NOMO-1 treated with DMSO at 0.1 percent for 48 hours (cell line): ENCODE results near the gene MECR.

Experiments
- DNase-seq: peaks from one replicate; lab custom pipeline; 2025; ENCODE audit not compliant: unreplicated experiment; lab: John Stamatoyannopoulos, UW

Gene MECR

GRCh38 chr1:29256394-29256793 is 25.7 kb upstream of the MECR start:
- DNase-seq, result no peak

DNA sequence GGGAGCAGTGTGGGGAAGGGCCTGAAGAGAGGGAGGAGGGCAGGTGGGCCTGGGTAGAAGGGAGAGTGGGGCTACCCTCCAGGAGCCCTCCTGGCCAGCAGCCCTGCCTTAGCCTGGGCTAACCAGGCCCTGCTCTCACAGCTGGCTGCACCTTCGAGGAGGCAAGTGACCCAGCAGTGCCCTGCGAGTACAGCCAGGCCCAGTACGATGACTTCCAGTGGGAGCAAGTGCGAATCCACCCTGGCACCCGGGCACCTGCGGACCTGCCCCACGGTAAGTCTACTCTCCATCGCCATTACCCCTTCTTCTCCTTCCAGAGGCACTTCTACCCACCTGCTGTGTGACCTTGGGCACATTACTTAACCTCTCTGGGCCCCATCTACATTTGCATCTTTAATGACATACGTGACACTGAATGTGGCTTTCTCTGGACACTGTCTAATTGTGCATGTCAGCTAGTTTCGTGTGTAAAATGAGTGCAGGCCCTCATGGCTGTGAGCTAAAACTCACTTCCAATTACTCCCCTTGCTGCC is 24.5 kb upstream of the MECR start:
- no peak for DNase-seq

- DNase-seq, result peak; percentile 6
These were observed 23.6 kb upstream of the MECR start for GRCh38 chr1:29254346-29254745.

GRCh38 chr1:29253180-29253579 is 22.4 kb upstream of the MECR start:
- no peak for DNase-seq

DNA sequence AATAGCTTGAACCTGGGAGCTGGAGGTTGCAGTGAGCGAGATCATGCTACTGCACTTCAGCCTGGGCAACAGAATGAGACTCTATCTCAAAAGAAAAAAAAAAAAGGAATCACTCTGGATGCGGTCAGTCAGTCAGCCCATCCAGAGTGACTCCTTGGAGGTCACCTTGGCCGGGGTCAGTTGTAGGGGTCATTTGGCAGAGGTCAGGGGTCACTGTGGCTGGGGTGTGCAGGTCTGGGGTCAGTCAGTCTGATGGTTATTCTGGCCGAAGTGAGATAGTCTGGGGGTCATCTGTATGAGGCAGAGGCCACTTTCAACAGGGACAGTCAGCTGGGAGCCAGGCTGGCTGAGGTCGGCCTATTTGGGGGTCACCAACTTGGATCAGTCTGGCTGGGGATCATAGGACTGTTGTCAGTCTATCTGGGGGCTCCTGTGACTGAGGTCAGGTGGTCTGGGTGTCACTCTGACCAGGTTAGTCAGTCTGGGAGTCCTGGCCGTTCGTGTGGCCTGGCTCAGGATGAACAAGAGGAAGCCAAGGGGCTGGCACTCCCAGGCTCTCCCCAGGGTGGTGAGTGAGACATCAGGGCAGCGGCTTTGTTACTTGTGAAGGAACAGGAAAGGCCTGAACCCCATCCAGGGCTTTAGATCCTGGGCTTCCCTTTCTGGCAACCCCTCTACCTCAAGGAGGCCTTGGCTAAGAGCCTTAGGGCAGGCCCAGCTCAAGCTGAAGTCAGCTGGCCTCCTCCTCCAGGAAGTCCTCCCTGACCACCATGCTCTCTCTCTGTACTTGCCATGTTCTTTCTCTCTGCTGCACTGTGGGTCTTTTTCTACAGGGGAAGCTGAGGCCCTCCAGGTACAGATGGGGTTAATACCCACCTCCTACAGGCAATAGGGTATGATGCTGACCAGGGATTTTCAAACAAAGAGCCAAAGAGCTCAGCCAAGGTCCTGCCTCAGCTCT is 20.7 kb upstream of the MECR start:
- no peak for DNase-seq

DNA sequence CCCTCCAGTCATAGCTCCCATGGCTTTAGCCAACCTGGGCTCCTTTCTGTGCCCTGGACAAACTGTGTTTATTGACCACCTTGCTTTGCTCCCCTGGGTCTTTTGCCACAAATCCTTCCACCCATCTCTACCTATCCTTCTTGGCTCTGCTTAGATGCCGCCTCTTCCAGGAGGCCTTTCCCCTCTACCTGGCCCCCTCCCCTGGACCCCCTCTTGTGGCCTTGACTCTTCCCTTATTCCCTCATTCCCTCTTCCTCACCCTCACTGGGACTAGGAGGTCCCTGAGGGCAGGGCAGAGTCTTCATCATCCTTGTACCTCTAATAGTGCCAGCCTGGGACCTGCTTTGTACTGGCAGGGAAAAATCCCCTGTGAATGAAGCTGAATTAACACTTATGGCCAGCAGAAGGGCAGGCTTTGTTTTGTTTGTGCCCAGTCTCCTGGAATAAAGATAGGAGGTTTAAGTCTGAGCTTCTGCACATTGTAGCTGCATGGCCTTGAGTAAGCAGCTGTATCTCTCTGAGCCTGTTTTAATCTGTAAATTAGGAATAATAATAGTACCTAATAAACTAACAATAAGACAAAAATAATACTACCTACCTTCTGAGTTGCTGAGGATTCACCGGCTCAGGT is 19.3 kb upstream of the MECR start:
- DNase-seq, result no peak

- no peak for DNase-seq
These were observed 18.5 kb upstream of the MECR start for GRCh38 chr1:29249170-29249691.

DNA sequence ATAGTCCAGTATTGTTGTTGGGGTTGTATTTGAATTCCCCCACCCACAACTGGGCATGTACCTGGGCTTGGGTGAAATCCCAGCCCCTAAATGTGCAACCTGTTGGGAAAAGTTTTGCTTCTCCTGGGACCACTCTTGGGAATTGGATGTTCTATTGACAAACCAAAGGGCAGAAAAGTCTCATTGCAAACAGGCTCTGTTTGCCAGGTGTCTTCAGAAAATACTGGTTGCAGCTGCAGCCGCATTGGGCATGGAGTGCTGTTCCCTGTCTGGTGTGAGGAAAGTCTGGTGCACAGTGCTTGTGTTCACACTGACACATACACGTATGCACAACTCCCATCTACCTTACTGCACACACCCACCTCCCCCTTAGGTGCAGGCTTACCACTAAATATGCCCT is 17.7 kb upstream of the MECR start:
- no peak for DNase-seq

DNA sequence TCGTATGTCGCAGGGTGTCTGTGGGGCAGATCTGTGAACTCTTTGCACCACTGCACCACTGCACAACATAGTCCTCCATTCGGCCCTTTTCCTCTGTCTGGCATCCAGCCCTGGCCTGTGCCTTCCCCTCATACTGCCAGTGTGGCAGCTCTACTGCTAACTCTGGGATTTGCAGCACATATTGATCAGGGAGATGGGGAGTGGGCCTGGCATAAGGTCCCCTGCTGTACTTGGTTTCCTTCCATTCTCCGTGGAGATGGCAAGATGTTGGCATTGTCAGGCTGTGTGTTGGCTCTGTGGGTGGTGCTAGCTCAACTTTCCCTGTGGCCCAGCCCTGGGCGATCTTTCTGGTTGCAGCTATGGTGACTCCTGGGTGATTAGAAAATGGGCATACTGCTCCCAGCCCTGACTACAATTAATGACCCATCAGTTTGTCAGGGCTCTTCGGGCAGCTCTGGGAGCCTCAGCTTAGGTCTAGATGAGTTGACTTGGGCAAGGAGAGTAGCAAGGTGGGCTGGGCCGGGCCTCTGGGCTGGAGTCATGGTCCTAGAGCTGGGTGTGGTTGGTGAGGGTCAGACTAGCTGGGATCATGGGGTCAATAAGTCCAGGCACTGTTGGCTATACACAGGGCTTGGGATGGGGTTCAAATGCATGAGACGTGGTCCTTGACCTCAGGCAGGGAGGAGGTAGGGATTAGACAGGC is 17.0 kb upstream of the MECR start:
- DNase-seq, result no peak

DNA sequence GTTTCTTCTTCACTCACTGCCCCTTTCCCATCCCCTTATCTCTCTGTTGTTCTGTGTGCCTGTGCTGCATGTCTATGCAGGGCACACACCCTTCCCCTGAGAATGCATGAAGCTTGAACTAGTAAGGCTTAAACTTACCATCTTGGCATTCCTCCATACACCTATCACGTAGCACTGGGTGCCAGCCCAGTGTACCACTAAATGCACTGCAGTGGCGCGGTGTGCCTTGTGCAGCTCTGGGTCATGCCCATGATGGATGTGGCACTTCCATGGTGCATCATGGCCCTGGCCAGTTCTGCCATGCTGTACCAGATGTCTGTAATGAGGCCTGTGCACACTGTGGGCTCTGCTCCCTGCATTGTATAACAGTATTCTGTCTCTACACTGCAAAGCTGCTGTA is 16.3 kb upstream of the MECR start:
- DNase-seq, result no peak

GRCh38 chr1:29245876-29246275 is 15.1 kb upstream of the MECR start:
- DNase-seq, result no peak

- DNase-seq, result no peak
These were observed 14.5 kb upstream of the MECR start for GRCh38 chr1:29245261-29245660.

- DNase-seq, result no peak
These were observed 13.1 kb upstream of the MECR start for GRCh38 chr1:29243871-29244200.

DNA sequence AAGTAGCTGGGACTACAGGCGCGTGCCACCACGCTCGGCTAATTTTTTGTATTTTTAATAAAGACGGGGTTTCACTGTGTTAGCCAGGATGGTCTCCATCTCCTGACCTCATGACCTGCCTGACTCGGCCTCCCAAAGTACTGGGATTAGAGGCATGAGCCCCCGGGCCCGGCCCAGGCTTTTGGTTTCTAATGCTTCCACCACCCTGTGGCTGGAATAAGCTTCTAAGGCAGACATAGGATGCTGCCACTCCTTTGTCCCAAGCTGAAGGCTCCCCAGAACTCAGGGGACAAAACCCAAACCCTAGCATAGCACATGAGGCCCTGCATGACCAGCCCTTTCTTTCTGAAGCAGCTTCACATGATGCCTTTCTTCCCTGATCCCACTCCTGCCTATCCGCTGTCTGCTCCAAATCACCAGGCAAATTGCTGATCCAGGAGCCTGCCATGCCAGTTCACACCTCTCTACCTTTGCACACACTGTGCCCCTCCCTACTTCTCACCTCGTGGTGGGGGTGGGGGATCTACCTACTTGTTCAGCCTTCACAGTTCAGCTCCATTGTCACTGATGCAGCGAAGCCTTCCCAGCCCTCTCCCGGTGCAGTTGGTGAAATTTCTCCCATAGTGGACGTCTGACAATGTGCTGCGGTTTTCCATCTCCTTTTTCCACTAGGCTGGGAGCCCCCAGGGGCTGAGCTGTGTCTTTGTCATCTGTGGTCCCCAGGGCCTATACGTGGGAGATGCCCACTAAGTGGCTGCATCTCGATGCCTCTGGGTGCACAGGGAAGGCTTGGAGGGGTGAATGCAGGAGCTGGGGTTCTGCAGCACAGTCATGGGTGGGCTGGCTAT is 12.5 kb upstream of the MECR start:
- no peak for DNase-seq

- DNase-seq, result no peak
These were observed 10.3 kb upstream of the MECR start for GRCh38 chr1:29240986-29241385.

DNA sequence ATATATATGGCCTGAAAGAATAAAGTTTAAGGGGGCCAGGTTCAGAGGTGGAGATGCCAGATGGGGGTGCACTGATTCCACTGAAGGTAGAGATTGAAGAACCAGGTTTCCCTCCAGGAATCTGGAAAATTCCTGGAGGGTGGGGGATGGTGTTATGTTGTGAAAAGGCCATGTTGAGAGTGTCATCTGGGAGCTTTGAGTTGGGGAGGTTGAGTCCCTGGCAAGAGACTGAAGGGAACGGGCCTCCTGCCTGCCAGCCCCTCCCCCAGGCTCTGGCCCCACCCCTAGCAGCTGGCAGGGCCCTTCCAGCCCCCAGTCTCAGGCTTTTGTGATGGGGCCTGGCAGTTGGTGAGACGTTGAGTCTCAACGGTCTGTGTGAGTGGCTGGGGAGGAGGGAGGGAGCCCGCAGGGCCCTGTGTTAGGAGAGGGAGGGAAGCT is 9.7 kb upstream of the MECR start:
- no peak for DNase-seq

DNA sequence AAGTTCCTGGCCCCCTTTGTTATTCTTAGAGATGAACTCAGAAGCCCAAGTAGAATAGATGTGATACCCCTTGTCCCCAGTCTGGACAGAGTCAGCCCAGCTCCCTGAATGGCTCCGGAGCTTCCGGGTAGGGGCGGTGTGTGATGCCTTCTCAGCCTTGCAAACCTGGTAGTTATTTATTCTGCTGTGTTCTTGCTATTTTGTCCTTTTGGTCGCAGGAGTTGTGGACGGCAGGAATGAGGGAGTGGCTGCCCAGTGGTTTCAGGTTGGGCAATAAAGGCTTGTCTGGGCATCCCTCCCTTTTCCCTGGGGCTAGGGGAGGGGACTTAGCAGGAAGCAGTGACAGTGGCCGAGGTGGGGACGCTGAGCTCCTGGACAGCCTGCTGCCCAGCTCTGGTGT is 8.4 kb upstream of the MECR start:
- no peak for DNase-seq

DNA sequence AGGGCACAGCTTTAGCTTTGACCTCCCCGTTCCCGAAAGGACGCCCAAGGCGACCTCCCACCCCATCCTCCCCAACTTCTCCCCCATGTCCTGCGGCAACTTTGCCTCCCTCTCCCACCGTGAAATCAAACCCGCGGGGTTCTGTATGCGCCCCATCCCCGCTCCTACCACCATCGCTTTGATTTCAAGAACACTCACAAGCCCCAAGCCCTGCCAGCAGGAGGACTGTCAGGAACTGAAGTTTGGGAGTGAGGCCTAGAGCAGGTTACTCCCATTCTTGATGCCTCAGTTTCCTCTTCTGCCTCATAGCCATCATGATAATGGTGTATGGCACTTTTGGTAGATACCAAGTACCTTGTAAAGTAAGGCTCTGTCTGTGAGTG is 7.9 kb upstream of the MECR start:
- no peak for DNase-seq

DNA sequence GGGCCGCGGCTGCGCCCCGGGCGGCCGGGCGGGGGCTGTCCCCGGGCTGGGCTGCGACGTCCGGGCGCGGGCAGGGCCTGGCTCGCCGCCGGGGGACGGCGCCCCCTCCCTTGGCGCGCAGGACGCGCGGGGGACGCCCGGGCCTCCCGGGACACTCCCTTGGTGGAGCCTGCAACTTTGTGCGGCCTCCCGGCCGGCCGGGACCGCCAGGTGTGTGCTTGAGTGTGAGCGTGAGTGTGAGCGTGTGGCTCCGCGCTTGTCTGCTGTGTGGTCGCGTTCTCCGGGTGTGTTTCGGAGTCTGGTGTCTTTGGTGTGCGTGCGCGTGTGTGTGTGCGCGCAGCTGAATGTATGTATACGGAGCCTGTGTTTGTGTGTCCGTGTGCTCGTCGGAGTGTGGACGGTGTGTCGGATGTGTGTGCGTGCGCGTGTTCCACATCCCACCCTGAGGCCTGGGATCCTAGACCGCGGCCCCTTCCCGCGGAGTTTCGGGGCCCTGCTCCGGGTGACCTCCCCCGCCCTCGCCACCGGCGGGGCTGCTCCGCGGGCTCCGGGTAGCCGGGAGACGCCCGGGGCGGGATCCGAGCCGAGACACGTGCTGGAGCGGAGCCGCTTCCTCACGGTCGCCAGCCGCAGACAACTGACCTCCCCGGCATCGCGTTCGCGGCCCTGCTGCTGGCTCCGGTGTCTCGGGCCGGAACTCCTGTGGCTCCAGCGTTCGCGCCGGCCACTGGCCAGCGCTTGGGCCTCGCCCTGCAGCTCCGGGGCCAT is 7.3 kb upstream of the MECR start:
- no peak for DNase-seq
